Activated CD4-positive, alpha-beta T cell treated with anti-CD3 and anti-CD28 coated beads, Interleukin-2, amount 10 ng/mL, durations not matched to agents 7 days and 5 days (primary cell): Measurements from ENCODE around the gene MARCO. TPM values are rescaled to one million over a fixed set of nuclear protein-coding genes. Genes with fewer than 3 reads are reported as not detected.

Source experiments
- CTCF ChIA-PET: fragments of 350-600 bp; sonication (Branson Sonifier 250); formaldehyde crosslinking; loops from one replicate; lab custom pipeline; 2021; ENCODE audit warnings: antibody characterized with exemption; lab: Charles Lee
- POLR2A ChIA-PET: fragments of 350-600 bp; sonication (Branson Sonifier 250); formaldehyde crosslinking; loops from one replicate; lab custom pipeline; 2021; ENCODE audit warnings: antibody characterized with exemption; lab: Charles Lee
- DNase-seq: peaks from one replicate; pipeline ENCODE4 v3.0.0-alpha.2; 2020
- H3K27ac Mint-ChIP-seq: one replicate; pipeline ENCODE4 v1.8.0; 2021; ENCODE audit warnings: mild to moderate bottlenecking, moderate library complexity, mixed read lengths
- H3K27me3 Mint-ChIP-seq: one replicate; pipeline ENCODE4 v1.8.0; 2021; ENCODE audit warnings: mixed read lengths
- H3K36me3 Mint-ChIP-seq: one replicate; pipeline ENCODE4 v1.8.0; 2021; ENCODE audit warnings: low read depth, mixed read lengths
- H3K4me1 Mint-ChIP-seq: one replicate; pipeline ENCODE4 v1.8.0; 2021; ENCODE audit warnings: mixed read lengths
- H3K4me3 Mint-ChIP-seq: one replicate; pipeline ENCODE4 v1.8.0; 2021; ENCODE audit warnings: mild to moderate bottlenecking, moderate library complexity, mixed read lengths
- H3K9me3 Mint-ChIP-seq: one replicate; pipeline ENCODE4 v1.8.0; 2021; ENCODE audit warnings: mixed read lengths
- total RNA-seq, 2 experiments: library from RNA; stranded (reverse); gene quantifications; one replicate each; pipeline ENCODE4 v1.2.3, GENCODE V29; 2021

MARCO gene
- total RNA-seq, 2 experiments from 2014 or later, result not detected

- no peaks in the 10 kb centered on the region for H3K9me3 Mint-ChIP-seq
Observed at GRCh38 chr2:119005051-119005450, 63.1 kb downstream of the MARCO start.

GRCh38 chr2:119005555-119005954 lies 63.6 kb downstream of the MARCO start:
- Mint-ChIP-seq H3K4me1 (no peaks in the 10 kb centered on the region), H3K27me3 (peaks cover 7% of the 10 kb centered on the region), H3K4me3 (no peak overlapping the region), H3K36me3 (no peaks in the 10 kb centered on the region), H3K9me3 (no peaks in the 10 kb centered on the region), H3K27ac (no peak overlapping the region)
- POLR2A ChIA-PET, result no interaction called here
- no peak for DNase-seq
- CTCF ChIA-PET, result no interaction called here

More at GRCh38 chr2:119005051-119005450, 63.1 kb downstream of the MARCO start:
- ChIA-PET CTCF (no interaction called here), POLR2A (no interaction called here)
- H3K27me3 Mint-ChIP-seq, result peaks cover 4% of the 10 kb centered on the region
- DNase-seq, result no peak
- no peak overlapping the region for H3K4me3 Mint-ChIP-seq
- no peaks in the 10 kb centered on the region for H3K4me1 Mint-ChIP-seq
- no peak overlapping the region for H3K27ac Mint-ChIP-seq
- no peaks in the 10 kb centered on the region for H3K36me3 Mint-ChIP-seq

GRCh38 chr2:119006441-119006840 lies 64.4 kb downstream of the MARCO start:
- ChIA-PET POLR2A (no interaction called here), CTCF (no interaction called here)
- peaks cover 13% of the 10 kb centered on the region for H3K27me3 Mint-ChIP-seq
- no peaks in the 10 kb centered on the region for H3K4me1 Mint-ChIP-seq
- no peaks in the 10 kb centered on the region for H3K9me3 Mint-ChIP-seq
- H3K4me3 Mint-ChIP-seq, result no peak overlapping the region
- DNase-seq, result no peak
- no peak overlapping the region for H3K27ac Mint-ChIP-seq
- H3K36me3 Mint-ChIP-seq, result no peaks in the 10 kb centered on the region

GRCh38 chr2:119008108-119008507 lies 66.1 kb downstream of the MARCO start:
- H3K27me3 Mint-ChIP-seq, result peaks cover 21% of the 10 kb centered on the region
- ChIA-PET POLR2A (no interaction called here), CTCF (interaction anchor here (1.0 kb wide), 1 partner anchor 17 kb away, joined by 3 read pairs; no protein-coding TSS in a partner anchor)
- no peaks in the 10 kb centered on the region for H3K9me3 Mint-ChIP-seq
- no peaks in the 10 kb centered on the region for H3K4me1 Mint-ChIP-seq
- H3K4me3 Mint-ChIP-seq, result no peak overlapping the region
- H3K36me3 Mint-ChIP-seq, result no peaks in the 10 kb centered on the region
- no peak overlapping the region for H3K27ac Mint-ChIP-seq
- no peak for DNase-seq

GRCh38 chr2:119009110-119009509 lies 67.1 kb downstream of the MARCO start:
- CTCF ChIA-PET, result no interaction called here
- POLR2A ChIA-PET, result no interaction called here
- no peak overlapping the region for H3K27ac Mint-ChIP-seq
- DNase-seq, result no peak
- no peaks in the 10 kb centered on the region for H3K9me3 Mint-ChIP-seq
- H3K36me3 Mint-ChIP-seq, result no peaks in the 10 kb centered on the region
- H3K27me3 Mint-ChIP-seq, result peaks cover 21% of the 10 kb centered on the region
- H3K4me1 Mint-ChIP-seq, result no peaks in the 10 kb centered on the region
- H3K4me3 Mint-ChIP-seq, result no peak overlapping the region

GRCh38 chr2:119010336-119010735 lies 68.3 kb downstream of the MARCO start:
- H3K4me3 Mint-ChIP-seq, result no peak overlapping the region
- DNase-seq, result no peak
- peaks cover 21% of the 10 kb centered on the region for H3K27me3 Mint-ChIP-seq
- no peaks in the 10 kb centered on the region for H3K9me3 Mint-ChIP-seq
- ChIA-PET POLR2A (no interaction called here), CTCF (no interaction called here)
- H3K4me1 Mint-ChIP-seq, result no peaks in the 10 kb centered on the region
- no peaks in the 10 kb centered on the region for H3K36me3 Mint-ChIP-seq
- H3K27ac Mint-ChIP-seq, result no peak overlapping the region

- POLR2A ChIA-PET, result no interaction called here
- Mint-ChIP-seq H3K27ac (no peak overlapping the region), H3K9me3 (no peaks in the 10 kb centered on the region), H3K4me1 (no peaks in the 10 kb centered on the region), H3K27me3 (peaks cover 21% of the 10 kb centered on the region), H3K4me3 (no peak overlapping the region), H3K36me3 (no peaks in the 10 kb centered on the region)
- CTCF ChIA-PET, result interaction anchor here (1.3 kb wide), 1 partner anchor 129 kb away, joined by 3 read pairs; no protein-coding TSS in a partner anchor
- DNase-seq, result no peak
Observed at GRCh38 chr2:119011162-119011909, 69.3 kb downstream of the MARCO start.

GRCh38 chr2:119011910-119012209 lies 69.9 kb downstream of the MARCO start:
- no peak overlapping the region for H3K27ac Mint-ChIP-seq
- peaks cover 21% of the 10 kb centered on the region for H3K27me3 Mint-ChIP-seq
- H3K4me3 Mint-ChIP-seq, result no peak overlapping the region
- POLR2A ChIA-PET, result no interaction called here
- H3K9me3 Mint-ChIP-seq, result no peaks in the 10 kb centered on the region
- no peaks in the 10 kb centered on the region for H3K4me1 Mint-ChIP-seq
- CTCF ChIA-PET, result interaction anchor here (1.3 kb wide), 1 partner anchor 129 kb away, joined by 3 read pairs; no protein-coding TSS in a partner anchor
- no peak for DNase-seq
- H3K36me3 Mint-ChIP-seq, result no peaks in the 10 kb centered on the region

GRCh38 chr2:119012345-119013301 lies 70.6 kb downstream of the MARCO start:
- Mint-ChIP-seq H3K36me3 (no peaks in the 10 kb centered on the region), H3K27me3 (peaks cover 21% of the 10 kb centered on the region), H3K9me3 (no peaks in the 10 kb centered on the region), H3K4me3 (no peak overlapping the region), H3K4me1 (no peaks in the 10 kb centered on the region), H3K27ac (no peak overlapping the region)
- no peak for DNase-seq
- POLR2A ChIA-PET, result no interaction called here
- CTCF ChIA-PET, result interaction anchor here (1.4 kb wide), 1 partner anchor 10 kb away, joined by 3 read pairs; no protein-coding TSS in a partner anchor

- DNase-seq, result no peak
- ChIA-PET CTCF (interaction anchor here (1.4 kb wide), 1 partner anchor 9 kb away, joined by 3 read pairs; no protein-coding TSS in a partner anchor), POLR2A (no interaction called here)
- no peak overlapping the region for H3K27ac Mint-ChIP-seq
- no peaks in the 10 kb centered on the region for H3K36me3 Mint-ChIP-seq
- H3K4me1 Mint-ChIP-seq, result no peaks in the 10 kb centered on the region
- no peaks in the 10 kb centered on the region for H3K9me3 Mint-ChIP-seq
- H3K27me3 Mint-ChIP-seq, result peaks cover 21% of the 10 kb centered on the region
- H3K4me3 Mint-ChIP-seq, result no peak overlapping the region
Observed at GRCh38 chr2:119013671-119014070, 71.7 kb downstream of the MARCO start.

GRCh38 chr2:119015845-119016244 lies 73.9 kb downstream of the MARCO start:
- H3K27me3 Mint-ChIP-seq, result peaks cover 11% of the 10 kb centered on the region
- DNase-seq, result no peak
- H3K9me3 Mint-ChIP-seq, result no peaks in the 10 kb centered on the region
- ChIA-PET POLR2A (no interaction called here), CTCF (no interaction called here)
- H3K4me3 Mint-ChIP-seq, result no peak overlapping the region
- no peaks in the 10 kb centered on the region for H3K4me1 Mint-ChIP-seq
- no peak overlapping the region for H3K27ac Mint-ChIP-seq
- no peaks in the 10 kb centered on the region for H3K36me3 Mint-ChIP-seq

GRCh38 chr2:119019521-119019920 lies 77.5 kb downstream of the MARCO start:
- Mint-ChIP-seq H3K36me3 (no peaks in the 10 kb centered on the region), H3K4me1 (no peaks in the 10 kb centered on the region), H3K9me3 (no peaks in the 10 kb centered on the region), H3K4me3 (no peak overlapping the region), H3K27me3 (no peaks in the 10 kb centered on the region), H3K27ac (no peak overlapping the region)
- CTCF ChIA-PET, result no interaction called here
- POLR2A ChIA-PET, result no interaction called here
- DNase-seq, result no peak

- ChIA-PET POLR2A (no interaction called here), CTCF (interaction anchor here (1.2 kb wide), 1 partner anchor 10 kb away, joined by 3 read pairs; no protein-coding TSS in a partner anchor)
- Mint-ChIP-seq H3K4me3 (no peak overlapping the region), H3K36me3 (no peaks in the 10 kb centered on the region), H3K27me3 (no peaks in the 10 kb centered on the region), H3K9me3 (no peaks in the 10 kb centered on the region), H3K4me1 (no peaks in the 10 kb centered on the region), H3K27ac (no peak overlapping the region)
- no peak for DNase-seq
Observed at GRCh38 chr2:119022678-119023077, 80.7 kb downstream of the MARCO start.
